ENCODE measurements around the gene MB21D2. TPM values are rescaled to one million over a fixed set of nuclear protein-coding genes. Genes with fewer than 3 reads are reported as not detected.
"Not testable (repeated sequence)": the region's sequence is repeated elsewhere in the genome, so short reads cannot be mapped to it uniquely, and the experiment has no call there.

Gene MB21D2
- total RNA-seq, 1 experiment from 2014 or later = 26.0 TPM

DNA sequence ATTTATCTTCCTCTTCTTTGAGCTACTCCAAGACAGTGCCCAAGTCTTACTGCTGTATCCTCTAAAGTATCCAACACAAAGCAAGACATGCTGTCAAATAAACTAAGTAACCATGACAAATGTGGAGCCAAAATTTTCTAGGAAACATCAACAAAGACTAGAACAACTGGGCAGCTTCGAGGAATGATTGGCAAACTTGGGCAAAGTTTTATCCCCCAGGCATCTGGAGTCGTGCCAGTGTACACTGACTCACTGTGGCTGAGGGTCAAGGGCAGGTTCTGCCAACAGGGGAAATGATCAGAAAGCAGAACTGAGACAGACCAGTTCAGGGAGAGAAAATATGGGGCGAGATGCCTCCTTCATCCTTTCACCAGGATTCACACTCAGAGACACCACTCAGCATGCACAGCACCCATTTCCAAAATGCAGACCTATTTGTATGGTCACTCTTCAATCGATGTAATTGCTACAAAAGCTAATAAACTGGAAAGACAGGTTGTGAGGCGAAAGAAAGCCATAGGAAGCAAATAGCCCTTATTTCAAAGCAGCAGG is 65.8 kb downstream of the MB21D2 start:
- no peaks in the 10 kb centered on the region for H3K9me2 ChIP-seq (replicated peaks; ENCODE audit: low read length)
- H3F3A ChIP-seq (ENCODE audit: low read length, unreplicated experiment) = peaks cover 7% of the 10 kb centered on the region
- no peak overlapping the region for H3K9ac ChIP-seq (ENCODE audit: low read length)
- H3K4me2 ChIP-seq (ENCODE audit: low read length) = peak overlapping the region; percentile 79
- intact Hi-C loops (cut with micrococcal nuclease) = loop anchor here (1.0 to 2.0 kb wide), 4 partner anchors 25 to 63 kb away; no protein-coding TSS in a partner anchor
- peaks cover 90% of the 10 kb centered on the region for H3K79me2 ChIP-seq (ENCODE audit: low read length)
- peaks cover 28% of the 10 kb centered on the region for H4K20me1 ChIP-seq (ENCODE audit: low read length)
- peak overlapping the region; percentile 75 for H3K27ac ChIP-seq (ENCODE audit: low read length)
- H3K9me3 ChIP-seq (ENCODE audit: low read length) = no peaks in the 10 kb centered on the region
- ChIA-PET CTCF (interaction anchor here (0.6 to 0.7 kb wide), 3 partner anchors 35 to 66 kb away, joined by 3 to 4 read pairs (median 4); partner anchors contain the start of gene MB21D2), POLR2A (ENCODE audit: unreplicated experiment) (interaction anchor here (0.6 kb wide), 1 partner anchor 66 kb away, joined by 3 read pairs; no protein-coding TSS in a partner anchor)
- H3K27me3 ChIP-seq (ENCODE audit: low read length) = no peaks in the 10 kb centered on the region
- peak; percentile 62 for ATAC-seq
- no TSS peak for BruUV-seq (replicated peaks)
- no peak for TF ChIP-seq CTCF (conservative IDR thresholded peaks at IDR 0.05; ENCODE audit: low read depth, low read length)
- no peak for TF ChIP-seq EZH2 (IDR thresholded peaks at IDR 0.05; ENCODE audit: low read length, unreplicated experiment)
- no peak; the same call in 1 of the 2 replicates for TF ChIP-seq EZH2phosphoT487 (IDR thresholded peaks at IDR 0.05; ENCODE audit: borderline replicate concordance, low read length)
- DNase-seq = peak; percentile 99
- peaks cover 9% of the 10 kb centered on the region; the same call in 1 of the 2 replicates for H3K36me3 ChIP-seq (ENCODE audit: low read depth, low read length)
- H3K4me1 ChIP-seq (ENCODE audit: insufficient read depth, low read length) = peaks cover 54% of the 10 kb centered on the region
- H3K4me3 ChIP-seq (ENCODE audit: low read length) = peak overlapping the region; percentile 27; the same call in 1 of the 2 replicates
- no peak overlapping the region for H2AFZ ChIP-seq (ENCODE audit: low read length)

DNA sequence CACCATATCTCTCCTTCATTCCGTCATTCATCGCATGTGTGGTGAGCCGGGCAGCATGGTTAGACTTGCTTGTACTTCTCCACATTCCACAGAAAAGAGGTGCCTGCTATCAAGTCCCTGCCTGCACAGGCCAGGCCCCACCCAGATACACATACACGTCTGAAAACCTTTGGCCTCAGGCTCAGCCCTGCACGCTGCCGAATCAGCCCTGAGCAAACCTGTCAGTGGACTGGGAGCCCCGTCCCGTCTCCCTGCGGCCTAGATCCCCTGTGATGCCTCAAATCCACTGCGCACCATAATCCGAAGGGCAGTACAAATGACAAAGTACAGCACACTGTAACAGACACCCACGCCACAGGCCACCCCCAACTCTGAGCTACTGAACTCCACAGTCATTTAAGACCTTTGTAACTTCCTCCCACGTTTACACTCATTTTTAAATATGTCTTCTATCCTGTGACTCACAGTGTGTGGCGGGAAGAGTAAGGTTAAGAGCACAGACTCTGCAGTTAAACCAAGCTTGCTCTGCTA is 67.1 kb downstream of the MB21D2 start:
- no peaks in the 10 kb centered on the region for H3K27me3 ChIP-seq (ENCODE audit: low read length)
- ChIA-PET CTCF (interaction anchor here (0.6 to 0.7 kb wide), 2 partner anchors 64 to 893 kb away, joined by 3 to 4 read pairs; no protein-coding TSS in a partner anchor), POLR2A (ENCODE audit: unreplicated experiment) (interaction anchor here (0.6 kb wide), 1 partner anchor 68 kb away, joined by 6 read pairs; no protein-coding TSS in a partner anchor)
- peaks cover 36% of the 10 kb centered on the region for H4K20me1 ChIP-seq (ENCODE audit: low read length)
- H3K4me2 ChIP-seq (ENCODE audit: low read length) = peak overlapping the region; percentile 79
- DNase-seq (peak; percentile 94), ATAC-seq (peak; percentile 82)
- peak overlapping the region; percentile 48; the same call in 1 of the 2 replicates for H3K4me3 ChIP-seq (ENCODE audit: low read length)
- H3K9me2 ChIP-seq (replicated peaks; ENCODE audit: low read length) = no peaks in the 10 kb centered on the region
- peaks cover 8% of the 10 kb centered on the region; the same call in 1 of the 2 replicates for H3K36me3 ChIP-seq (ENCODE audit: low read depth, low read length)
- BruUV-seq (replicated peaks) = no TSS peak
- H3K27ac ChIP-seq (ENCODE audit: low read length) = peak overlapping the region; percentile 75
- peak overlapping the region; percentile 30 for H3K9ac ChIP-seq (ENCODE audit: low read length)
- H3K9me3 ChIP-seq (ENCODE audit: low read length) = no peaks in the 10 kb centered on the region
- H3F3A ChIP-seq (ENCODE audit: low read length, unreplicated experiment) = peaks cover 7% of the 10 kb centered on the region
- TF ChIP-seq EZH2phosphoT487 (IDR thresholded peaks at IDR 0.05; ENCODE audit: borderline replicate concordance, low read length) = no peak
- peaks cover 90% of the 10 kb centered on the region for H3K79me2 ChIP-seq (ENCODE audit: low read length)
- H3K4me1 ChIP-seq (ENCODE audit: insufficient read depth, low read length) = peaks cover 54% of the 10 kb centered on the region
- intact Hi-C loops (cut with micrococcal nuclease) = loop anchor here (2.0 kb wide), 2 partner anchors 24 to 34 kb away; no protein-coding TSS in a partner anchor
- H2AFZ ChIP-seq (ENCODE audit: low read length) = peak overlapping the region; percentile 33; the same call in 1 of the 2 replicates

DNA sequence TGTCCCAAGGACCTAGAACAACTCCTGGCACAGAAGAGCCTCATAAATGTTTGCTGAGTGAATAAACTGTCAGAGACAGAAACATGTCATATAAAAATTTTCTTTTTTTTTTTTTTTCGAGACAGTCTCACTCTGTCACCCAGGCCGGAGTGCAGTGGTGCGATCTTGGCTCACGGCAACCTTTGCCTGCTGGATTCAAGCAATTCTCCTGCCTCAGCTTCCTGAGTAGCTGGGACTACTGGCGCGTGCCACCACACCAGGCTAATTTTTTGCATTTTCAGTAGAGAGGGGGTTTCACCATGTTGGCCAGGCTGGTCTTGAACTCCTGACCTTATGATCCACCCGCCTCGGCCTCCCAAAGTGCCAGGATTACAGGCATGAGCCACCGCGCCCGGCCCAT is 67.8 kb downstream of the MB21D2 start:
- Histone ChIP-seq H3K4me2 (ENCODE audit: low read length) (peak overlapping the region; percentile 79), H3K27ac (ENCODE audit: low read length) (peak overlapping the region; percentile 75), H4K20me1 (ENCODE audit: low read length) (peaks cover 43% of the 10 kb centered on the region), H3K79me2 (ENCODE audit: low read length) (peaks cover 90% of the 10 kb centered on the region), H3K4me1 (ENCODE audit: insufficient read depth, low read length) (peaks cover 58% of the 10 kb centered on the region), H3K9ac (ENCODE audit: low read length) (peak overlapping the region; percentile 30; the same call in 1 of the 2 replicates)
- BruUV-seq (replicated peaks); CTCF ChIA-PET; H2AFZ ChIP-seq (ENCODE audit: low read length); H3K36me3 ChIP-seq (ENCODE audit: low read depth, low read length); POLR2A ChIA-PET (ENCODE audit: unreplicated experiment); H3K9me2 ChIP-seq (replicated peaks; ENCODE audit: low read length); H3K4me3 ChIP-seq (ENCODE audit: low read length); ATAC-seq; H3K27me3 ChIP-seq (ENCODE audit: low read length); H3K9me3 ChIP-seq (ENCODE audit: low read length); H3F3A ChIP-seq (ENCODE audit: low read length, unreplicated experiment): not testable (repeated sequence)
- intact Hi-C loops (cut with micrococcal nuclease) = loop anchor here (2.0 kb wide), 2 partner anchors 23 to 33 kb away; no protein-coding TSS in a partner anchor
- peak; percentile 36 for DNase-seq
